T-helper 9 cell (primary cell): Measurements from ENCODE around the gene RHBDD1.

ENCODE experiments used
- DNase-seq: peaks from one replicate; pipeline ENCODE4 v3.0.0-alpha.2; 2020

Gene RHBDD1

GRCh38 chr2:226943862-226944620 lies 108.2 kb downstream of the RHBDD1 start:
- no peak for DNase-seq

GRCh38 chr2:226953206-226953605 lies 117.4 kb downstream of the RHBDD1 start:
- no peak for DNase-seq

GRCh38 chr2:226953826-226954225 lies 118.0 kb downstream of the RHBDD1 start:
- no peak for DNase-seq

GRCh38 chr2:226956659-226957058 lies 120.8 kb downstream of the RHBDD1 start:
- no peak for DNase-seq

GRCh38 chr2:226959418-226959817 lies 123.6 kb downstream of the RHBDD1 start:
- DNase-seq: no peak

- no peak for DNase-seq
These were observed 126.4 kb downstream of the RHBDD1 start for GRCh38 chr2:226962176-226962773.

- DNase-seq: no peak
These were observed 127.7 kb downstream of the RHBDD1 start for GRCh38 chr2:226963528-226963927.

GRCh38 chr2:226965376-226965775 lies 129.5 kb downstream of the RHBDD1 start:
- DNase-seq: no peak

- no peak for DNase-seq
These were observed 133.7 kb downstream of the RHBDD1 start for GRCh38 chr2:226969417-226970080.

- DNase-seq: no peak
These were observed 134.5 kb downstream of the RHBDD1 start for GRCh38 chr2:226970362-226970761.

GRCh38 chr2:226971084-226971483 lies 135.2 kb downstream of the RHBDD1 start:
- no peak for DNase-seq

- no peak for DNase-seq
These were observed 135.9 kb downstream of the RHBDD1 start for GRCh38 chr2:226971770-226972169.

GRCh38 chr2:226973816-226974215 lies 138.0 kb downstream of the RHBDD1 start:
- DNase-seq: no peak

- no peak for DNase-seq
These were observed 141.9 kb downstream of the RHBDD1 start for GRCh38 chr2:226977775-226978190.

- no peak for DNase-seq
These were observed 142.4 kb downstream of the RHBDD1 start for GRCh38 chr2:226978300-226978699.

GRCh38 chr2:226979004-226979403 lies 143.2 kb downstream of the RHBDD1 start:
- DNase-seq: no peak

- DNase-seq: no peak
These were observed 146.0 kb downstream of the RHBDD1 start for GRCh38 chr2:226981791-226982326.

GRCh38 chr2:226983895-226984749 lies 148.3 kb downstream of the RHBDD1 start:
- DNase-seq: no peak

- no peak for DNase-seq
These were observed 149.1 kb downstream of the RHBDD1 start for GRCh38 chr2:226984750-226985582.

GRCh38 chr2:226985583-226985946 lies 149.7 kb downstream of the RHBDD1 start:
- no peak for DNase-seq

- no peak for DNase-seq
These were observed 155.8 kb downstream of the RHBDD1 start for GRCh38 chr2:226991663-226992062.

- no peak for DNase-seq
These were observed 157.3 kb downstream of the RHBDD1 start for GRCh38 chr2:226993171-226993570.
